Thyroid gland (tissue), 4 donors: ENCODE results near the gene SLC30A3.

Experiments used
- CTCF ChIP-seq, 6 experiments: fragments of 200-600 bp in 3 of 6; fragments of 450-650 bp in 3 of 6; sonication (generic) in 3 of 6; IDR thresholded peaks; one replicate each; pipeline ENCODE4 v1.5.1; 2016 to 2019; ENCODE audit warnings: antibody characterized with exemption in 6 of 6, mild to moderate bottlenecking in 2 of 6, inconsistent platforms in 1 of 6, moderate library complexity in 1 of 6
- POLR2A ChIP-seq, 2 donors: fragments of 450-650 bp; IDR thresholded peaks; one replicate each; pipeline ENCODE4 v1.6.1; 2017; ENCODE audit warnings: antibody characterized with exemption in 2 of 2, mild to moderate bottlenecking in 2 of 2, moderate library complexity in 1 of 2

GRCh38 chr2:27209621-27210401 is 53.0 kb downstream of the SLC30A3 start:
- TF ChIP-seq CTCF (IDR thresholded peaks at IDR 0.05): no peak
- TF ChIP-seq POLR2A (IDR thresholded peaks at IDR 0.05): no peak
